Endothelial cell (in vitro differentiated cells): ENCODE measurements around the gene NAA38. TPM values are rescaled to one million over a fixed set of nuclear protein-coding genes. Genes with fewer than 3 reads are reported as not detected.

Experiments used
- DNase-seq: peaks from one replicate; pipeline ENCODE4 v3.0.0; 2021; ENCODE audit warnings: low spot score
- H3K27ac Mint-ChIP-seq: one replicate; pipeline ENCODE4 v1.8.0; 2021; ENCODE audit warnings: mixed read lengths, inconsistent platforms; ENCODE audit not compliant: unreplicated experiment
- H3K27me3 Mint-ChIP-seq: one replicate; pipeline ENCODE4 v1.8.0; 2021; ENCODE audit warnings: mild to moderate bottlenecking, moderate library complexity, mixed read lengths, inconsistent platforms; ENCODE audit not compliant: unreplicated experiment
- H3K36me3 Mint-ChIP-seq: one replicate; pipeline ENCODE4 v1.8.0; 2021; ENCODE audit warnings: mild to moderate bottlenecking, low read depth, mixed read lengths, inconsistent platforms; ENCODE audit not compliant: unreplicated experiment
- H3K4me1 Mint-ChIP-seq: one replicate; pipeline ENCODE4 v1.8.0; 2021; ENCODE audit warnings: mild to moderate bottlenecking, mixed read lengths, inconsistent platforms; ENCODE audit not compliant: unreplicated experiment
- H3K4me3 Mint-ChIP-seq: one replicate; pipeline ENCODE4 v1.8.0; 2021; ENCODE audit warnings: mild to moderate bottlenecking, mixed read lengths, inconsistent platforms; ENCODE audit not compliant: unreplicated experiment
- H3K9me3 Mint-ChIP-seq: one replicate; pipeline ENCODE4 v1.8.0; 2021; ENCODE audit warnings: mixed read lengths, inconsistent platforms; ENCODE audit not compliant: unreplicated experiment
- CTCF ChIP-seq: fragments of 200-600 bp; sonication (generic); IDR thresholded peaks from one replicate; pipeline ENCODE4 v1.5.0; 2021; ENCODE audit warnings: antibody characterized with exemption; ENCODE audit not compliant: unreplicated experiment
- total RNA-seq: library from RNA; stranded (reverse); fragmentation: NEBNext Ultra II Directional; extraction: Animal tissue kit (Norgen Biotek cat#: 25700); gene quantifications from one replicate; pipeline ENCODE4 v1.2.1, GENCODE V29; 2021; ENCODE audit not compliant: unreplicated experiment

Gene NAA38
- total RNA-seq, 1 donor from 2014 or later, result 97.9 TPM

DNA sequence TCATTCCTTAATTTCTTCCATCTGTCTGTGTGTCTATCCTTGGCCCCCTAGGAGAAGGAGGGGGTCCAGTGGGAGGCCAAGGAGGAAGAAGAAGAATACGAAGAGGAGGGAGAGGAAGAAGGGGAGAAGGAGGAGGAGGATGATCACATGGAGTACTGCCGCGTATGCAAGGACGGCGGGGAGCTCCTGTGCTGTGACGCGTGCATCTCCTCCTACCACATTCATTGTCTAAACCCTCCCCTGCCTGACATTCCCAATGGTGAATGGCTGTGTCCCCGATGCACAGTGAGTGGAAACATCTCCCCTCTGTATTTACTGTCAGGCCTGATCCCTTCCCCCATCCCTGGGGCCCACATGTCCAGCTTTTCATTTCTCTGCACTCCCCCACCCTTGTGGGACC is 37.5 kb upstream of the NAA38 start:
- H3K36me3 Mint-ChIP-seq, result peaks cover 69% of the 10 kb centered on the region
- H3K4me1 Mint-ChIP-seq, result peaks cover 8% of the 10 kb centered on the region
- no peak for DNase-seq
- H3K9me3 Mint-ChIP-seq, result no peaks in the 10 kb centered on the region
- H3K4me3 Mint-ChIP-seq, result peak overlapping the region; percentile 16
- TF ChIP-seq CTCF, result no peak
- no peak overlapping the region for H3K27ac Mint-ChIP-seq
- peaks cover 5% of the 10 kb centered on the region for H3K27me3 Mint-ChIP-seq

- Mint-ChIP-seq H3K27ac (no peak overlapping the region), H3K4me1 (peaks cover 9% of the 10 kb centered on the region), H3K9me3 (no peaks in the 10 kb centered on the region), H3K27me3 (peaks cover 3% of the 10 kb centered on the region), H3K36me3 (peaks cover 64% of the 10 kb centered on the region), H3K4me3 (peak overlapping the region; percentile 21)
- no peak for DNase-seq
- TF ChIP-seq CTCF, result no peak
Observed at GRCh38 chr17:7894226-7894625, 36.9 kb upstream of the NAA38 start.

DNA sequence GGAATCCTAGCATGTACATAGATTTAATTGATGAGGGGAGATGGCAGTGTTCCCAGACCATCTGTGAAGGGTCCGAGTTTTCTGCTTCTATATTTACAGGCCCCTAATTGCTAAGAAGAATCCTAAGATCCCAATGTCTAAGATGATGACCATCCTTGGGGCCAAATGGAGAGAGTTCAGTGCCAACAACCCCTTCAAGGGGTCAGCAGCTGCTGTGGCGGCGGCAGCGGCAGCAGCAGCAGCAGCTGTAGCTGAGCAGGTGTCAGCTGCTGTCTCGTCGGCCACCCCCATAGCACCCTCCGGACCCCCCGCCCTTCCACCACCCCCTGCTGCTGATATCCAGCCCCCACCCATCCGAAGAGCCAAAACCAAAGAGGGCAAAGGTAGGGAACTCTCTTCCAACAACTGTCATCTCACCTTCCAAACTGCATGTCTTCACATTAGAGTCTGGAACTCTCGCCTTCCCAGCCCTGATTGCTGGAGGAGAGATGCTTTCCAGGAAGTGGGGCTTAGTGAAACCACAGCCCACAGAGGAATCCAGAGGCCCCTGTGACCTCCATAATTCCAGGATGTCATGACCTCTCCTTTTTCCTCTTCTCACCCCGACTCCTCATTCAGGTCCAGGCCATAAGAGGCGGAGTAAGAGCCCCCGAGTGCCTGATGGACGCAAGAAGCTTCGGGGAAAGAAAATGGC is 36.0 kb upstream of the NAA38 start:
- no peak for TF ChIP-seq CTCF
- DNase-seq, result no peak
- Mint-ChIP-seq H3K27me3 (peaks cover 3% of the 10 kb centered on the region), H3K4me1 (peaks cover 9% of the 10 kb centered on the region), H3K4me3 (no peak overlapping the region), H3K27ac (no peak overlapping the region), H3K36me3 (peaks cover 58% of the 10 kb centered on the region), H3K9me3 (no peaks in the 10 kb centered on the region)

DNA sequence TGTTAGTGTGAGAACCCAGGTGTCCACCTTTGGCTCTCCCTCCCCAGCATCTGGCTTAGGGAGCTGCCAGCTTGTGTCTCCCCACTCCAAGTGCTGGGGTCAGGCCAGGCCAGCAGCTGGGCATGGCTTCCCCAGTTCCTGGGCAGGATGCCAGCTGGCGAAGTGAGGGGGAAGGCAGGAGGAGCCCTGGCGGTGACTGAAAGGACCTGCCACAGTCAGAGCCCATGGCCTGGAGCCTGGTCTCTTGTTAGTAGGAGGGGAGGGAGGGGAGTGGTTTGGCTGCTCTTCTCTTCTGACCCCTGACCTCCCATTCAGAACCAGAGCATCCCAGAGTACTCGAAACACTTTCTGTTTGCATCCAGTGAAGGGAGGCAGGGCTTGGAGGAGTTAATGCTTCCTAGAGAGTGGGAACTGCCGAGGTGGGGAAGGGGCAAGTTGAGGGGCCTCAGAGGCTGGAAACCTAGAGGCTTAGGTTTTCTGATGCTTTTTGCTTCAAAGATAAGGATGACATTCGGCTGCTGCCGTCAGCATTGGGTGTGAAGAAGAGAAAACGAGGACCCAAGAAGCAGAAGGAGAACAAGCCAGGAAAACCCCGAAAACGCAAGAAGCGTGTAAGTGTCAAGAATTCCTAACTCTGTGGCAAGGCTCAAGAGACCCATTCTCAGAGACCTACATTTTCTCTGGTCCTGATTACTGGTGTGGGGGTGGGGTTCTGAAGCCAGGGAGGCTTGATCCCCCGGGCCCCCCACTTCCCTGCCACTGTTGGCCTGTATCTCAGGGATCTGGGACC is 32.0 kb upstream of the NAA38 start:
- Mint-ChIP-seq H3K4me3 (no peak overlapping the region), H3K4me1 (peaks cover 11% of the 10 kb centered on the region), H3K36me3 (peaks cover 28% of the 10 kb centered on the region), H3K27me3 (peaks cover 8% of the 10 kb centered on the region), H3K9me3 (no peaks in the 10 kb centered on the region), H3K27ac (no peak overlapping the region)
- TF ChIP-seq CTCF, result no peak
- peak; percentile 49 for DNase-seq
